Activated naive CD4-positive, alpha-beta T cell treated with anti-CD3 and anti-CD28 coated beads, Interleukin-2, amount 50 U/mL, for 24 hours (primary cell): ENCODE data around the gene TOX3.

Experiments
- H3K27ac Mint-ChIP-seq: one replicate; pipeline ENCODE4 v1.8.0; 2021; ENCODE audit warnings: mild to moderate bottlenecking, mixed read lengths
- H3K27me3 Mint-ChIP-seq: one replicate; pipeline ENCODE4 v1.8.0; 2021; ENCODE audit warnings: mixed read lengths
- H3K36me3 Mint-ChIP-seq: one replicate; pipeline ENCODE4 v1.8.0; 2021; ENCODE audit warnings: mixed read lengths
- H3K4me1 Mint-ChIP-seq: one replicate; pipeline ENCODE4 v1.8.0; 2021; ENCODE audit warnings: mixed read lengths
- H3K4me3 Mint-ChIP-seq: one replicate; pipeline ENCODE4 v1.8.0; 2021; ENCODE audit warnings: mild to moderate bottlenecking, mixed read lengths
- H3K9me3 Mint-ChIP-seq: one replicate; pipeline ENCODE4 v1.8.0; 2021; ENCODE audit warnings: mixed read lengths

The TOX3 gene

GRCh38 chr16:52389045-52389444 is 157.9 kb downstream of the TOX3 start:
- no peaks in the 10 kb centered on the region for H3K4me1 Mint-ChIP-seq
- no peak overlapping the region for H3K4me3 Mint-ChIP-seq
- no peak overlapping the region for H3K27ac Mint-ChIP-seq
- no peaks in the 10 kb centered on the region for H3K27me3 Mint-ChIP-seq
- no peaks in the 10 kb centered on the region for H3K36me3 Mint-ChIP-seq
- H3K9me3 Mint-ChIP-seq: peaks cover 12% of the 10 kb centered on the region
